ENCODE measurements around the gene CAPZB. TPM values are rescaled to one million over a fixed set of nuclear protein-coding genes. Genes with fewer than 3 reads are reported as not detected.
"Not testable (repeated sequence)": the region's sequence is repeated elsewhere in the genome, so short reads cannot be mapped to it uniquely, and the experiment has no call there.

The CAPZB gene
- total and polyA plus RNA-seq, 2 donors (not counting 3 experiments of a cell fraction or from before 2014, with no cell fraction given), result 196 to 347 TPM

DNA sequence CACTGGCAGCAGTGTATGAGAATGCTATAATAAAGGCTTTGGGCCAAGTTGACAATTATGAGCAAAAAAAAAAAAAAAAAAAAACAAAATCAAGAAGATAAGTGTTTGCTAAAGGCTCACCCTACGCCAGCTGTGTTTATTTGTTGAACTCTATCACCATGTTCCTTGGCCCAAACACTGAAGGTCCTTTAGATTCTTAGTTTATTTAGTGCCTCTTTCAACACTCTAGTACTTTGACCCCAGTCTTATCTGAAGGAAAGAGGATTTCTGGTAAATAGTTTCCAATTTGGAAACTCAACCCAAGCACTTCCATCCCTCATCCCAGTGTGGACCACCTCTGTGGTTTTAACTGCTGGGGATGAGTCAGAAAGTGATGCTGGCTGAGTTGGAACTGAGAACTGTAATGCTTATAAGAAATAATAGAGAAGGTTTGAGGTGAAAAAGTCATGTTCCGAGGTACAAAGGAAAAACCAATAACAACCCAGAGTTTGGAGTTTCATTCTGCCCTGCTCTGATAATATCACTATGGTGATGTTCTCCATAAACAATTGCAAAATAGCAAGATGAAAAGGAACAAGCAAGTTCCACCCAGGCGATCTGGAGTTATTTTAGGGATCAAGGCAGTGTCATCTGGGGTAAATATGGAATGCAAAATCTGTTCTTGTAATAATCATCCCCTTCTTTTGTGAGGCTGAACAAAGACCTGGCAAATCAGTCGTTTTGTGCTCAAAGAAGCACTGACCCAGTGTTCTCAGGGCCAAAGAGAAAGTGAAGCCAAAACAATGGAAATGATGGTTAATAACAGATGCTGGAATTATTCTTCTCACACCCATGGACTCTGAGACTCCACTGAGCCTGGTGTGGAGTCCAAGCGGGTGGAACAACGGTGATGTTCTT is 19.7 kb upstream of the CAPZB start:
- TF ChIP-seq POLR2A (IDR thresholded peaks at IDR 0.05; ENCODE audit: low read depth, low read length) (peak; percentile 33), MYC (IDR thresholded peaks at IDR 0.05; ENCODE audit: low read depth, low read length) (no peak), POLR2AphosphoS5 (IDR thresholded peaks at IDR 0.05; ENCODE audit: insufficient read depth, low read depth, low read length) (peak; percentile 80), FOS (IDR thresholded peaks at IDR 0.05; ENCODE audit: borderline replicate concordance, insufficient read depth, low read length) (peak; percentile 87), GATA2 (IDR thresholded peaks at IDR 0.05; ENCODE audit: insufficient read depth, insufficient read length, low read depth, low read length) (peak; percentile 94)
- TF ChIP-seq, protein P1, sequence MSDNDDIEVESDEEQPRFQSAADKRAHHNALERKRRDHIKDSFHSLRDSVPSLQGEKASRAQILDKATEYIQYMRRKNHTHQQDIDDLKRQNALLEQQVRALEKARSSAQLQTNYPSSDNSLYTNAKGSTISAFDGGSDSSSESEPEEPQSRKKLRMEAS (IDR thresholded peaks at IDR 0.05; ENCODE audit: insufficient read depth, insufficient read length), result no peak
- peak overlapping the region; percentile 12 for H3K4me2 ChIP-seq (ENCODE audit: insufficient read depth, low read length)
- no peaks in the 10 kb centered on the region for H3K27me3 ChIP-seq (ENCODE audit: control insufficient read depth in 2 of 2, insufficient read depth in 2 of 2, low read length in 2 of 2)
- BruUV-seq (replicated peaks), result no TSS peak
- ChIA-PET CTCF (interaction anchor here (0.6 to 1.0 kb wide), 2 partner anchors 17 to 146 kb away, joined by 3 to 7 read pairs; no protein-coding TSS in a partner anchor), POLR2A (no interaction called here)
- peak overlapping the region; percentile 61 for H3K27ac ChIP-seq (ENCODE audit: insufficient read depth, low read depth, low read length)
- no peaks in the 10 kb centered on the region for H4K20me1 ChIP-seq (replicated peaks; ENCODE audit: control insufficient read depth, extremely low read depth, insufficient read depth, low read length)
- H3K36me3 ChIP-seq (ENCODE audit: control insufficient read depth in 2 of 2, extremely low read depth in 1 of 2, insufficient read depth in 2 of 2, low read length in 2 of 2), result no peaks in the 10 kb centered on the region
- H3K9ac ChIP-seq (replicated peaks; ENCODE audit: extremely low read depth, insufficient read depth, low read length), result peak overlapping the region; percentile 40
- dilution Hi-C loops (cut with MboI; ENCODE audit: extremely low pct_ligation_motif_present, low sequenced_read_pairs) (no loop called here), intact Hi-C loops (cut with micrococcal nuclease) (loop anchor here (2.0 to 5.0 kb wide), 2 partner anchors 28 to 147 kb away; no protein-coding TSS in a partner anchor)
- DNase-seq (ENCODE audit: low read depth, low spot score) (peak; percentile 86), FAIRE-seq (peak; percentile 98)
- H3K4me1 ChIP-seq (ENCODE audit: control insufficient read depth, extremely low read depth, insufficient read depth, low read length), result peaks cover 26% of the 10 kb centered on the region
- H3K4me3 ChIP-seq (replicated peaks in 1 of 3; ENCODE audit: insufficient read depth in 1 of 3, low read depth in 1 of 3, low read length in 3 of 3), result no peak overlapping the region
- no peak overlapping the region for H2AFZ ChIP-seq (ENCODE audit: low read depth, low read length)
- H3K9me3 ChIP-seq (replicated peaks; ENCODE audit: control insufficient read depth, insufficient read depth, low read length), result no peaks in the 10 kb centered on the region
- H3K9me1 ChIP-seq (replicated peaks; ENCODE audit: control insufficient read depth, extremely low read depth, insufficient read depth, low read length), result no peaks in the 10 kb centered on the region
- no peaks in the 10 kb centered on the region for H3K79me2 ChIP-seq (ENCODE audit: control insufficient read depth, insufficient read depth, low read length)

DNA sequence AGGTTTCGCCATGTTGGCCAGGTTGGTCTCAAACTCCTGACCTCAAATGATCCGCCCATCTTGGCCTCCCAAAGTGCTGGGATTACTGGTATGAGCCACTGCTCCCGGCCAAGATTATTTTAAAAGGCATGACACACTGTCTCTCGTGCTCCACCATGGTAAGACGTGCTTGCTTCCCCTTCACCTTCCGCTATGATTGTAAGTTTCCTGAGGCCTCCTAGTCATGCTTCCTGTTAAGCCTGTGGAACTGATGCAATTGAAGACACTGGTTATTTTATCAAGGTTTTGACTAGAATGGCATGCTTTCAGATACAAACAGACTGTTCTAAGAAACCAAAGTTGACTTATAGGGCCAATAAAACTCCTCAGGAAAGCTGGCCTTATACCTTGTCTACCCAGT is 16.9 kb upstream of the CAPZB start:
- POLR2A ChIA-PET; dilution Hi-C loops (cut with MboI; ENCODE audit: extremely low pct_ligation_motif_present, low sequenced_read_pairs); H4K20me1 ChIP-seq (replicated peaks; ENCODE audit: control insufficient read depth, extremely low read depth, insufficient read depth, low read length); CTCF ChIA-PET; H3K9me1 ChIP-seq (replicated peaks; ENCODE audit: control insufficient read depth, extremely low read depth, insufficient read depth, low read length); H3K36me3 ChIP-seq (ENCODE audit: control insufficient read depth in 2 of 2, extremely low read depth in 1 of 2, insufficient read depth in 2 of 2, low read length in 2 of 2); BruUV-seq (replicated peaks); H3K79me2 ChIP-seq (ENCODE audit: control insufficient read depth, insufficient read depth, low read length); H3K27me3 ChIP-seq (ENCODE audit: control insufficient read depth in 2 of 2, insufficient read depth in 2 of 2, low read length in 2 of 2); H3K4me2 ChIP-seq (ENCODE audit: insufficient read depth, low read length); H3K9me3 ChIP-seq (replicated peaks; ENCODE audit: control insufficient read depth, insufficient read depth, low read length); H2AFZ ChIP-seq (ENCODE audit: low read depth, low read length); H3K4me3 ChIP-seq (replicated peaks in 1 of 3; ENCODE audit: insufficient read depth in 1 of 3, low read depth in 1 of 3, low read length in 3 of 3); H3K9ac ChIP-seq (replicated peaks; ENCODE audit: extremely low read depth, insufficient read depth, low read length): not testable (repeated sequence)
- intact Hi-C loops (cut with micrococcal nuclease), result loop anchor here (1.0 kb wide), 1 partner anchor 17 kb away; the partner anchor contains the start of gene CAPZB
- FAIRE-seq, result peak; percentile 92
- Histone ChIP-seq H3K27ac (ENCODE audit: insufficient read depth, low read depth, low read length) (peak overlapping the region; percentile 94), H3K4me1 (ENCODE audit: control insufficient read depth, extremely low read depth, insufficient read depth, low read length) (peaks cover 23% of the 10 kb centered on the region)
- DNase-seq (ENCODE audit: low read depth, low spot score), result peak; percentile 63
- peak; percentile 69 for TF ChIP-seq FOS (IDR thresholded peaks at IDR 0.05; ENCODE audit: borderline replicate concordance, insufficient read depth, low read length)
- TF ChIP-seq GATA2 (IDR thresholded peaks at IDR 0.05; ENCODE audit: insufficient read depth, insufficient read length, low read depth, low read length), result peak; percentile 39
- TF ChIP-seq POLR2AphosphoS5 (IDR thresholded peaks at IDR 0.05; ENCODE audit: insufficient read depth, low read depth, low read length), result peak; percentile 79
- peak; percentile 60 for TF ChIP-seq JUN (IDR thresholded peaks at IDR 0.05; ENCODE audit: borderline replicate concordance, insufficient read depth, insufficient read length, low read depth)

DNA sequence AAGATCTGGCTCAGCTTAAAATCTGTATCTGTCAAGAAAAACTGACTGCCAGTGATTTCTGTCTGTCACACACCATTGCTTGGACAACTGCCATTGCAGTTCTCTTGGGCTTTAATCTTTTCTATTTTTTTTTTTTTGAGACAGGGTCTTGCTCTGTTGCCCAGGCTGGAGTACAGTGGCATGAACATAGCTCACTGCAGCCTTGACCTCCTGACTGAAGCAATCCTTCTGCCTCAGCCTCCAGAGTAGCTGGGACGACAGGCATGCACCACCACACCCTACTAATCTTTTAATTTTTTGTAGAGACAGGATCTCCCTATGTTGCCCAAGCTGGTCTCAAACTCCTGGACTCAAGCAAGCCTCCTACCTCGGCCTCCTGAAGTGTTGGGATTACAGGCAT is 14.5 kb upstream of the CAPZB start:
- H3K9ac ChIP-seq (replicated peaks; ENCODE audit: extremely low read depth, insufficient read depth, low read length); H3K4me2 ChIP-seq (ENCODE audit: insufficient read depth, low read length); H3K4me3 ChIP-seq (replicated peaks in 1 of 3; ENCODE audit: insufficient read depth in 1 of 3, low read depth in 1 of 3, low read length in 3 of 3); intact Hi-C loops (cut with micrococcal nuclease); H3K27ac ChIP-seq (ENCODE audit: insufficient read depth, low read depth, low read length); H3K36me3 ChIP-seq (ENCODE audit: control insufficient read depth in 2 of 2, extremely low read depth in 1 of 2, insufficient read depth in 2 of 2, low read length in 2 of 2); FAIRE-seq; H3K79me2 ChIP-seq (ENCODE audit: control insufficient read depth, insufficient read depth, low read length); BruUV-seq (replicated peaks); H3K9me3 ChIP-seq (replicated peaks; ENCODE audit: control insufficient read depth, insufficient read depth, low read length); POLR2A ChIA-PET; dilution Hi-C loops (cut with MboI; ENCODE audit: extremely low pct_ligation_motif_present, low sequenced_read_pairs); H3K27me3 ChIP-seq (ENCODE audit: control insufficient read depth in 2 of 2, insufficient read depth in 2 of 2, low read length in 2 of 2); DNase-seq (ENCODE audit: low read depth, low spot score); H4K20me1 ChIP-seq (replicated peaks; ENCODE audit: control insufficient read depth, extremely low read depth, insufficient read depth, low read length); H3K9me1 ChIP-seq (replicated peaks; ENCODE audit: control insufficient read depth, extremely low read depth, insufficient read depth, low read length); H2AFZ ChIP-seq (ENCODE audit: low read depth, low read length): not testable (repeated sequence)
- CTCF ChIA-PET, result interaction anchor here (0.7 to 2.6 kb wide), 2 partner anchors 12 to 151 kb away, joined by 3 to 15 read pairs; no protein-coding TSS in a partner anchor
- H3K4me1 ChIP-seq (ENCODE audit: control insufficient read depth, extremely low read depth, insufficient read depth, low read length), result peaks cover 14% of the 10 kb centered on the region
